Cortex of kidney (tissue), 1 donor: Measurements from ENCODE around the gene RUBCNL.
"Not testable (repeated sequence)": the region's sequence is repeated elsewhere in the genome, so short reads cannot be mapped to it uniquely, and the experiment has no call there.

Source experiments
- DNase-seq: peaks from one replicate; lab custom pipeline; 2025; lab: John Stamatoyannopoulos, UW

Gene RUBCNL

GRCh38 chr13:46387064-46387851 is at the start of gene RUBCNL:
RUBCNL (minus strand) TSS chr13:46387252; CDS start chr13:46372475, 14,777 bp downstream.
- DNase-seq: no peak

- not testable (repeated sequence) for DNase-seq
These were observed 42.5 kb upstream of the RUBCNL start for GRCh38 chr13:46429558-46429957.

- no peak for DNase-seq
These were observed 18.4 kb upstream of the RUBCNL start for GRCh38 chr13:46405457-46405856.

GRCh38 chr13:46404733-46405100 is 17.7 kb upstream of the RUBCNL start:
- DNase-seq: no peak

- DNase-seq: no peak
These were observed 17.0 kb upstream of the RUBCNL start for GRCh38 chr13:46403851-46404732.

- DNase-seq: no peak
These were observed 15.1 kb upstream of the RUBCNL start for GRCh38 chr13:46402178-46402577.

GRCh38 chr13:46401432-46401831 is 14.4 kb upstream of the RUBCNL start:
- DNase-seq: no peak

GRCh38 chr13:46396341-46396740 is 9.3 kb upstream of the RUBCNL start:
- no peak for DNase-seq

- no peak for DNase-seq
These were observed 5.9 kb upstream of the RUBCNL start for GRCh38 chr13:46392967-46393366.

- no peak for DNase-seq
These were observed 2.7 kb upstream of the RUBCNL start for GRCh38 chr13:46389457-46390451.

GRCh38 chr13:46388846-46389245 is 1.8 kb upstream of the RUBCNL start:
- no peak for DNase-seq

- DNase-seq: no peak
These were observed 1.3 kb upstream of the RUBCNL start for GRCh38 chr13:46388308-46388707.

- no peak for DNase-seq
These were observed 524 bp downstream of the RUBCNL start for GRCh38 chr13:46386392-46387063.

- no peak for DNase-seq
These were observed 1.1 kb downstream of the RUBCNL start for GRCh38 chr13:46385946-46386345.

- no peak for DNase-seq
These were observed 3.7 kb downstream of the RUBCNL start for GRCh38 chr13:46383383-46383782.

- no peak for DNase-seq
These were observed 4.8 kb downstream of the RUBCNL start for GRCh38 chr13:46382224-46382623.

GRCh38 chr13:46380242-46380641 is 6.8 kb downstream of the RUBCNL start:
- no peak for DNase-seq

- no peak for DNase-seq
These were observed 7.4 kb downstream of the RUBCNL start for GRCh38 chr13:46379611-46380010.

- no peak for DNase-seq
These were observed 8.6 kb downstream of the RUBCNL start for GRCh38 chr13:46378411-46378810.

GRCh38 chr13:46377554-46377953 is 9.5 kb downstream of the RUBCNL start:
- no peak for DNase-seq

GRCh38 chr13:46374710-46375109 is 12.3 kb downstream of the RUBCNL start:
- DNase-seq: no peak
